CD14-positive monocyte (primary cell): Measurements from ENCODE around the gene GNG10. TPM values are rescaled to one million over a fixed set of nuclear protein-coding genes. Genes with fewer than 3 reads are reported as not detected.

Experiments used
- DNase-seq, 3 donors: peaks; one replicate each; pipeline ENCODE4 v3.0.0-alpha.2; 2011 to 2022
- H2AFZ ChIP-seq: 2 replicates; pipeline ENCODE4 v1.6.0; 2012; ENCODE audit warnings: mild to moderate bottlenecking, low read depth, low read length, inconsistent platforms; ENCODE audit not compliant: insufficient read depth, poor library complexity, severe bottlenecking
- H3K27ac ChIP-seq, 2 donors: 1 replicate in 1 of 2; 2 replicates in 1 of 2; pipeline ENCODE4 v1.5.1; 2012 to 2013; ENCODE audit warnings: low read length in 2 of 2, control low read depth in 1 of 2, inconsistent platforms in 1 of 2, low read depth in 1 of 2, mild to moderate bottlenecking in 1 of 2
- H3K27me3 ChIP-seq, 2 donors: one replicate each; pipeline versions ENCODE4 v1.6.0 to v1.6.1; 2011 to 2013; ENCODE audit warnings: low read length in 2 of 2; ENCODE audit not compliant: control insufficient read depth in 2 of 2, insufficient read depth in 2 of 2
- H3K36me3 ChIP-seq, 2 donors: replicated peaks in 1 of 2; 1 replicate in 1 of 2; 2 replicates in 1 of 2; pipeline versions ENCODE4 v1.5.1 to v1.6.1; 2012 to 2013; ENCODE audit warnings: low read length in 2 of 2, control low read depth in 1 of 2, inconsistent platforms in 1 of 2, mild to moderate bottlenecking in 1 of 2; ENCODE audit not compliant: insufficient read depth in 2 of 2, control insufficient read depth in 1 of 2
- H3K4me1 ChIP-seq, 2 donors: 1 replicate in 1 of 2; 2 replicates in 1 of 2; pipeline versions ENCODE4 v1.5.1 to v1.6.1; 2012 to 2013; ENCODE audit warnings: low read length in 2 of 2, control low read depth in 1 of 2, inconsistent platforms in 1 of 2, mild to moderate bottlenecking in 1 of 2, moderate library complexity in 1 of 2; ENCODE audit not compliant: insufficient read depth in 2 of 2, control insufficient read depth in 1 of 2
- H3K4me2 ChIP-seq: replicated peaks from 2 replicates; pipeline ENCODE3; 2012; ENCODE audit warnings: low read length, moderate library complexity, mild to moderate bottlenecking; ENCODE audit not compliant: poor library complexity, severe bottlenecking; ENCODE audit errors: extremely low read depth
- H3K4me3 ChIP-seq, 3 experiments: fragments of 200-600 bp in 1 of 3; sonication (generic) in 1 of 3; replicated peaks in 1 of 3; 1 replicate in 2 of 3; 2 replicates in 1 of 3; pipeline ENCODE4 v1.5.1; 2011 to 2013; ENCODE audit warnings: low read length in 3 of 3, mild to moderate bottlenecking in 3 of 3, control low read depth in 2 of 3, low read depth in 2 of 3, inconsistent platforms in 1 of 3, moderate library complexity in 1 of 3
- H3K79me2 ChIP-seq: 2 replicates; pipeline ENCODE4 v1.6.0; 2012; ENCODE audit warnings: mild to moderate bottlenecking, control low read depth, inconsistent platforms, low read length, moderate library complexity; ENCODE audit not compliant: insufficient read depth
- H3K9ac ChIP-seq: 2 replicates; pipeline ENCODE4 v1.6.0; 2017; ENCODE audit warnings: low read length, mild to moderate bottlenecking; ENCODE audit not compliant: insufficient read depth, poor library complexity, severe bottlenecking
- H3K9me3 ChIP-seq, 2 donors: replicated peaks in 1 of 2; 1 replicate in 1 of 2; 2 replicates in 1 of 2; pipeline versions ENCODE4 v1.5.1 to v1.6.1; 2012 to 2013; ENCODE audit warnings: low read length in 2 of 2, control low read depth in 1 of 2; ENCODE audit not compliant: control insufficient read depth in 1 of 2, insufficient read depth in 1 of 2
- H4K20me1 ChIP-seq: 2 replicates; pipeline ENCODE4 v1.6.0; 2012; ENCODE audit warnings: mild to moderate bottlenecking, low read length, control low read depth, moderate library complexity; ENCODE audit not compliant: insufficient read depth
- H3K27ac Mint-ChIP-seq, 7 donors: one replicate each; pipeline ENCODE4 v1.8.0; 2020; ENCODE audit warnings: mild to moderate bottlenecking in 7 of 7, mixed read lengths in 7 of 7, moderate library complexity in 6 of 7, inconsistent platforms in 2 of 7
- H3K27me3 Mint-ChIP-seq, 3 donors: one replicate each; pipeline ENCODE4 v1.8.0; 2021 to 2022; ENCODE audit warnings: low read depth in 3 of 3, mild to moderate bottlenecking in 3 of 3, mixed read lengths in 3 of 3, moderate library complexity in 3 of 3, inconsistent platforms in 1 of 3
- H3K36me3 Mint-ChIP-seq, 2 donors: one replicate each; pipeline ENCODE4 v1.8.0; 2020; ENCODE audit warnings: mixed read lengths in 2 of 2, inconsistent platforms in 1 of 2, mild to moderate bottlenecking in 1 of 2
- H3K4me1 Mint-ChIP-seq: one replicate; pipeline ENCODE4 v1.8.0; 2020; ENCODE audit warnings: mild to moderate bottlenecking, mixed read lengths
- H3K4me3 Mint-ChIP-seq, 2 donors: one replicate each; pipeline ENCODE4 v1.8.0; 2020; ENCODE audit warnings: mild to moderate bottlenecking in 2 of 2, mixed read lengths in 2 of 2, moderate library complexity in 1 of 2
- H3K9me3 Mint-ChIP-seq, 7 donors: one replicate each; pipeline ENCODE4 v1.8.0; 2020 to 2022; ENCODE audit warnings: mixed read lengths in 7 of 7, mild to moderate bottlenecking in 6 of 7, moderate library complexity in 6 of 7, inconsistent platforms in 2 of 7
- CTCF ChIP-seq: fragments of 200-600 bp; IDR thresholded peaks from one replicate; pipeline ENCODE4 v1.8.0; 2022; ENCODE audit warnings: antibody characterized with exemption, mild to moderate bottlenecking
- WGBS: methylation state at CpG from one replicate; pipeline ENCODE4 v1.1.5; 2013; ENCODE audit warnings: missing lambda C conversion rate; ENCODE audit not compliant: insufficient coverage; 5-methylcytosine and 5-hydroxymethylcytosine counted together
- intact Hi-C, 2 donors: fragments of 100-400 bp; cut with micrococcal nuclease; formaldehyde crosslinking; loops; one replicate each; pipeline versions ENCODE4 v1.15.0 to v1.15.1; 2023
- polyA plus RNA-seq, 3 donors: library from polyadenylated mRNA; depleted of rRNA in 1 of 3; unstranded in 2 of 3; stranded (reverse) in 1 of 3; fragments of 300-500 nt in 2 of 3; fragments of >200 nt in 1 of 3; fragmentation: Illumina TruSeq in 2 of 3; gene quantifications; 1 replicate in 2 of 3; 2 replicates in 1 of 3; pipeline ENCODE4 v1.2.3, GENCODE V29; 2012 to 2021

GNG10 gene
- polyA plus RNA-seq, 3 donors, result 42.9 to 84.1 (median 67.9) TPM

GRCh38 chr9:111696796-111697195 is 35.4 kb downstream of the GNG10 start:
- Mint-ChIP-seq H3K27me3 (peaks cover 0 to 1% (median 0%) of the 10 kb centered on the region in 3 donors), H3K4me3 (no peak overlapping the region), H3K36me3 (peaks cover 0 to 3% of the 10 kb centered on the region in 2 donors), H3K9me3 (peaks cover 0 to 6% (median 5%) of the 10 kb centered on the region in 7 donors), H3K27ac (no peak overlapping the region), H3K4me1 (peaks cover 5% of the 10 kb centered on the region)
- DNase-seq, result no peak
- H3K27ac ChIP-seq, result no peak overlapping the region
- no peaks in the 10 kb centered on the region for H3K9me3 ChIP-seq
- H3K79me2 ChIP-seq, result no peaks in the 10 kb centered on the region
- H3K9ac ChIP-seq, result no peak overlapping the region
- no peaks in the 10 kb centered on the region for H3K4me1 ChIP-seq
- H2AFZ ChIP-seq, result no peak overlapping the region
- H3K36me3 ChIP-seq, result no peaks in the 10 kb centered on the region
- H3K4me3 ChIP-seq, result no peak overlapping the region
- no peak overlapping the region for H3K4me2 ChIP-seq
- H4K20me1 ChIP-seq, result no peaks in the 10 kb centered on the region
- TF ChIP-seq CTCF, result no peak
- no peaks in the 10 kb centered on the region for H3K27me3 ChIP-seq
- intact Hi-C loops, result no loop called here

GRCh38 chr9:111700776-111701175 is 39.4 kb downstream of the GNG10 start:
- Histone ChIP-seq H4K20me1 (no peaks in the 10 kb centered on the region), H3K4me1 (no peaks in the 10 kb centered on the region), H3K36me3 (no peaks in the 10 kb centered on the region), H3K9me3 (no peaks in the 10 kb centered on the region), H3K4me3 (no peak overlapping the region), H3K9ac (no peak overlapping the region), H3K4me2 (no peak overlapping the region), H3K27ac (no peak overlapping the region), H2AFZ (no peak overlapping the region), H3K27me3 (no peaks in the 10 kb centered on the region), H3K79me2 (no peaks in the 10 kb centered on the region)
- Mint-ChIP-seq H3K4me3 (no peak overlapping the region), H3K27me3 (peaks cover 0 to 2% (median 1%) of the 10 kb centered on the region in 3 donors), H3K9me3 (peaks cover 0 to 6% (median 5%) of the 10 kb centered on the region in 7 donors), H3K4me1 (peaks cover 3% of the 10 kb centered on the region), H3K27ac (no peak overlapping the region), H3K36me3 (peaks cover 0 to 3% of the 10 kb centered on the region in 2 donors)
- intact Hi-C loops, result no loop called here
- no peak for DNase-seq
- WGBS, result 60% methylated on average over 1 of the region's 1 CpG
- no peak for TF ChIP-seq CTCF
